PC-3 (cell line): ENCODE results near the gene LMO7. TPM values are rescaled to one million over a fixed set of nuclear protein-coding genes. Genes with fewer than 3 reads are reported as not detected.

Experiments
- ATAC-seq: fragments of 200-7000 bp; cut with Tn5 transposase; 2 replicates; pipeline ENCODE4 v1.9.1; 2020; ENCODE audit warnings: mild to moderate bottlenecking, moderate library complexity
- BruUV-seq: library from RNA; stranded (reverse); fragments of 400-500 nt; replicated peaks from 2 replicates; lab custom pipeline; 2021; lab: Mats Ljungman, UMichigan
- CTCF ChIA-PET: fragments of 300-600 bp; sonication (Branson Sonifier 250); formaldehyde crosslinking; loops from one replicate; lab custom pipeline; 2022; ENCODE audit warnings: antibody characterized with exemption; lab: Charles Lee
- POLR2A ChIA-PET: fragments of 300-600 bp; sonication (Branson Sonifier 250); formaldehyde crosslinking; loops from one replicate; lab custom pipeline; 2022; ENCODE audit warnings: antibody characterized with exemption; ENCODE audit not compliant: unreplicated experiment; lab: Charles Lee
- DNase-seq: peaks from one replicate; pipeline ENCODE4 v3.0.0-alpha.2; 2015
- H2AFZ ChIP-seq: fragments of 300-600 bp; sonication (generic); 2 replicates; pipeline ENCODE4 v1.6.0; 2016; ENCODE audit warnings: antibody characterized with exemption, low read length
- H3F3A ChIP-seq: fragments of 300-600 bp; sonication (generic); one replicate; pipeline ENCODE4 v1.6.0; 2017; ENCODE audit warnings: antibody characterized with exemption, low read length, control low read depth, mild to moderate bottlenecking; ENCODE audit not compliant: unreplicated experiment
- H3K27ac ChIP-seq: fragments of 300-600 bp; sonication (generic); 2 replicates; pipeline ENCODE4 v1.5.1; 2016; ENCODE audit warnings: mild to moderate bottlenecking, low read length
- H3K27me3 ChIP-seq: fragments of 300-600 bp; sonication (generic); 2 replicates; pipeline ENCODE4 v1.6.1; 2016; ENCODE audit warnings: low read length, mixed read lengths
- H3K36me3 ChIP-seq: fragments of 300-600 bp; sonication (generic); 2 replicates; pipeline ENCODE4 v1.6.1; 2016; ENCODE audit warnings: low read depth, mixed run types, low read length, mixed read lengths
- H3K4me1 ChIP-seq: fragments of 300-600 bp; sonication (generic); 2 replicates; pipeline ENCODE4 v1.5.1; 2016; ENCODE audit warnings: low read length; ENCODE audit not compliant: insufficient read depth
- H3K4me2 ChIP-seq: fragments of 300-600 bp; sonication (generic); 2 replicates; pipeline ENCODE4 v1.6.0; 2016; ENCODE audit warnings: low read length
- H3K4me3 ChIP-seq: fragments of 300-600 bp; sonication (generic); 2 replicates; pipeline ENCODE4 v1.5.1; 2016; ENCODE audit warnings: mild to moderate bottlenecking, low read length, mixed read lengths
- H3K79me2 ChIP-seq: fragments of 300-600 bp; sonication (generic); 2 replicates; pipeline ENCODE4 v1.6.1; 2017; ENCODE audit warnings: low read length, mixed read lengths
- H3K9ac ChIP-seq: fragments of 300-600 bp; sonication (generic); 2 replicates; pipeline ENCODE4 v1.6.0; 2016; ENCODE audit warnings: mild to moderate bottlenecking, low read length
- H3K9me2 ChIP-seq: fragments of 300-600 bp; sonication (generic); replicated peaks from 2 replicates; pipeline ENCODE4 v1.6.1; 2016; ENCODE audit warnings: mixed run types, low read length, mixed read lengths
- H3K9me3 ChIP-seq: fragments of 300-600 bp; sonication (generic); 2 replicates; pipeline ENCODE4 v1.6.1; 2016; ENCODE audit warnings: low read length, mixed read lengths
- H4K20me1 ChIP-seq: fragments of 300-600 bp; sonication (generic); 2 replicates; pipeline ENCODE4 v1.6.1; 2016; ENCODE audit warnings: low read length, mixed read lengths
- EZH2 ChIP-seq: fragments of 300-600 bp; sonication (generic); IDR thresholded peaks from one replicate; pipeline ENCODE4 v1.6.1; 2017; ENCODE audit warnings: antibody characterized with exemption, mild to moderate bottlenecking, low read length; ENCODE audit not compliant: unreplicated experiment
- EZH2phosphoT487 ChIP-seq: fragments of 300-600 bp; sonication (generic); IDR thresholded peaks from 2 replicates; pipeline ENCODE4 v1.6.1; 2018; ENCODE audit warnings: mild to moderate bottlenecking, antibody characterized with exemption, low read length, borderline replicate concordance
- intact Hi-C: fragments of 100-400 bp; cut with micrococcal nuclease; formaldehyde crosslinking; loops from 2 replicates; pipeline ENCODE4 v1.9.0; 2023
- total RNA-seq: library from RNA; depleted of rRNA; stranded (reverse); fragments of >200 nt; gene quantifications from 2 replicates; pipeline ENCODE4 v1.2.3, GENCODE V29; 2014
- TF ChIP-seq, protein P1 (sequence below): fragments of 300-600 bp; sonication (generic); conservative IDR thresholded peaks from 2 replicates; pipeline ENCODE4 v1.5.1; 2017; ENCODE audit warnings: antibody characterized with exemption, low read depth, mild to moderate bottlenecking, low read length

The LMO7 gene
- total RNA-seq, 1 experiment from 2014 or later = 83.6 TPM

DNA sequence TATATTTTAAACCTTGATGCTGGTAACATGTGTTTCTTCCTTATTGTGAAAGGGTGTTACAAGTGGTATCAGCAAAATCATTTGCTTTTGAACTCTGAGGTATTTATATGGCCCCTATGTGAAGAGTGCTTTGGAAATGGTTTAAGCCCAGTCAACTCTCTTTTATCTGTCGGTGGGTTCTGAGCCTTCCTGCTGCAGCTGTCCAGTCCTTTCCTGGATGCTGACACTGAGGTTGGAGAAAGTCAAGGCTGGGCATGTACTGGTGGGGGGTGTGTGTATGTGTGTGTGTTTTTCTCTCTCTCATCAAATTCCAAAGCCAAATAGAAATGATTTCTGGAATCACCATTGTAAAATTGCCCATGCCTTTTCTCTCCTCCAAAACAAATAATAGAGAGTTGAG lies 221.2 kb downstream of the LMO7 start:
- H3K79me2 ChIP-seq = no peaks in the 10 kb centered on the region
- no peaks in the 10 kb centered on the region for H3K4me1 ChIP-seq
- H3K36me3 ChIP-seq = peaks cover 16% of the 10 kb centered on the region; the same call in 1 of the 2 replicates
- H3F3A ChIP-seq = no peaks in the 10 kb centered on the region
- no peak for ATAC-seq
- no peaks in the 10 kb centered on the region for H3K27me3 ChIP-seq
- TF ChIP-seq EZH2 (no peak), EZH2phosphoT487 (no peak)
- TF ChIP-seq, protein P1, sequence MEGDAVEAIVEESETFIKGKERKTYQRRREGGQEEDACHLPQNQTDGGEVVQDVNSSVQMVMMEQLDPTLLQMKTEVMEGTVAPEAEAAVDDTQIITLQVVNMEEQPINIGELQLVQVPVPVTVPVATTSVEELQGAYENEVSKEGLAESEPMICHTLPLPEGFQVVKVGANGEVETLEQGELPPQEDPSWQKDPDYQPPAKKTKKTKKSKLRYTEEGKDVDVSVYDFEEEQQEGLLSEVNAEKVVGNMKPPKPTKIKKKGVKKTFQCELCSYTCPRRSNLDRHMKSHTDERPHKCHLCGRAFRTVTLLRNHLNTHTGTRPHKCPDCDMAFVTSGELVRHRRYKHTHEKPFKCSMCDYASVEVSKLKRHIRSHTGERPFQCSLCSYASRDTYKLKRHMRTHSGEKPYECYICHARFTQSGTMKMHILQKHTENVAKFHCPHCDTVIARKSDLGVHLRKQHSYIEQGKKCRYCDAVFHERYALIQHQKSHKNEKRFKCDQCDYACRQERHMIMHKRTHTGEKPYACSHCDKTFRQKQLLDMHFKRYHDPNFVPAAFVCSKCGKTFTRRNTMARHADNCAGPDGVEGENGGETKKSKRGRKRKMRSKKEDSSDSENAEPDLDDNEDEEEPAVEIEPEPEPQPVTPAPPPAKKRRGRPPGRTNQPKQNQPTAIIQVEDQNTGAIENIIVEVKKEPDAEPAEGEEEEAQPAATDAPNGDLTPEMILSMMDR = no peak
- ChIA-PET POLR2A (no interaction called here), CTCF (no interaction called here)
- no peaks in the 10 kb centered on the region for H3K9me3 ChIP-seq
- no peak overlapping the region for H2AFZ ChIP-seq
- BruUV-seq = no TSS peak
- no peak overlapping the region for H3K9ac ChIP-seq
- no peak overlapping the region for H3K27ac ChIP-seq
- no peak overlapping the region for H3K4me3 ChIP-seq
- no peak overlapping the region for H3K4me2 ChIP-seq
- intact Hi-C loops = no loop called here
- no peak for DNase-seq
- no peaks in the 10 kb centered on the region for H4K20me1 ChIP-seq
- no peaks in the 10 kb centered on the region for H3K9me2 ChIP-seq

DNA sequence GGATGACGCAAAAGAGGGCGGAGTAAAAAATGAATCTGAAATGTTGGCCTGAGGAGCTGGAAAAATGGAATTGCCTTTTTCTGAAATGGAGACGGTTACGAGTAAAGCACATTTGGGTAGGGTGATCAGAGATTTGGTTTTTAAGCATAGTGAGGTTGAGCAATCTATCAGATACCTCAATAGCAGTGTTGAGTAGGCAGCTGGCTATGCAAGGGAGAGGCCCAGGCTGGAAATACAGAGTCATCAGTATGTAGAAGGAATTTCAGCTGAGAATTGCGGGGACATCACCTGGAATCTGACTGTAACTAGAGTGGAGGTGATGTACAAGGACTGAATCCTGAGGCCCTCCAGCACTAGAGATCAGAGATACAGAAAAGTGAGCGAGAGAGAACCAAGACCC lies 224.8 kb downstream of the LMO7 start:
- Histone ChIP-seq H4K20me1 (no peaks in the 10 kb centered on the region), H3K9me3 (no peaks in the 10 kb centered on the region), H3K4me1 (peaks cover 21% of the 10 kb centered on the region), H3K9ac (no peak overlapping the region), H3F3A (no peaks in the 10 kb centered on the region), H3K79me2 (no peaks in the 10 kb centered on the region), H3K4me3 (no peak overlapping the region), H2AFZ (no peak overlapping the region), H3K9me2 (no peaks in the 10 kb centered on the region), H3K4me2 (no peak overlapping the region), H3K27me3 (no peaks in the 10 kb centered on the region), H3K27ac (no peak overlapping the region), H3K36me3 (peaks cover 7% of the 10 kb centered on the region; the same call in 1 of the 2 replicates)
- intact Hi-C loops = no loop called here
- ATAC-seq = no peak
- no TSS peak for BruUV-seq
- DNase-seq = no peak
- ChIA-PET CTCF (no interaction called here), POLR2A (no interaction called here)
- TF ChIP-seq EZH2 = no peak
- TF ChIP-seq EZH2phosphoT487 = no peak
- TF ChIP-seq, protein P1 = no peak

DNA sequence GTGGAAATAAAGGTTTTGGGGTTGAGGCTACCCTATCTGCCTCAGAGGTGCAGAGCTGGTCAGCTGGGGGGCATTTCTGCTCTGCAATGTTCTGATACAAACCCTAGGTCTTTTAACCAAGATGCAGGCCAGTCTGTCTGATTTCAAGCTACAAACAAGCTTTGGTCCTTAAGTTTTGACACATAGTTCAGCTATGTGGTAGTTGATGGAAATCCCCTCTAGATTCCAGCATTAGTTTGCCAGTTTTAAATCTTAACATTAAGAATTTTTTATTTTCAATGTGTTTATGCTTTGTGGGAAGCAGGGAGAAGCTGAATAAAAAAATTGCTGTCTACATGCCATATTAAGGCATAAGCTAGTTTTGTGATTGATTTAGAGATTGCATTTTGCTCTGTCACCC lies 225.7 kb downstream of the LMO7 start:
- H4K20me1 ChIP-seq = no peaks in the 10 kb centered on the region
- POLR2A ChIA-PET = interaction anchor here (0.6 kb wide), 1 partner anchor 96 kb away, joined by 15 read pairs; no protein-coding TSS in a partner anchor
- no peaks in the 10 kb centered on the region for H3K9me2 ChIP-seq
- peaks cover 4% of the 10 kb centered on the region; the same call in 1 of the 2 replicates for H3K36me3 ChIP-seq
- H3K4me2 ChIP-seq = no peak overlapping the region
- H3K4me1 ChIP-seq = peaks cover 21% of the 10 kb centered on the region
- no peak overlapping the region for H3K27ac ChIP-seq
- no peak overlapping the region for H2AFZ ChIP-seq
- H3K79me2 ChIP-seq = no peaks in the 10 kb centered on the region
- BruUV-seq = no TSS peak
- no peak for DNase-seq
- H3F3A ChIP-seq = no peaks in the 10 kb centered on the region
- no peaks in the 10 kb centered on the region for H3K27me3 ChIP-seq
- H3K9me3 ChIP-seq = no peaks in the 10 kb centered on the region
- no peak overlapping the region for H3K9ac ChIP-seq
- CTCF ChIA-PET = interaction anchor here (0.6 kb wide), 1 partner anchor 85 kb away, joined by 3 read pairs; no protein-coding TSS in a partner anchor
- no peak overlapping the region for H3K4me3 ChIP-seq
- no peak for TF ChIP-seq EZH2
- no peak for ATAC-seq
- intact Hi-C loops = no loop called here
